GM21515 (cell line): ENCODE measurements around the gene IQCH.
"Not testable (repeated sequence)": the region's sequence is repeated elsewhere in the genome, so short reads cannot be mapped to it uniquely, and the experiment has no call there.

ENCODE experiments used
- ATAC-seq: cut with Tn5 transposase; IDR thresholded peaks from one replicate; pipeline ENCODE4 v1.9.1; 2021; ENCODE audit not compliant: unreplicated experiment

IQCH gene

DNA sequence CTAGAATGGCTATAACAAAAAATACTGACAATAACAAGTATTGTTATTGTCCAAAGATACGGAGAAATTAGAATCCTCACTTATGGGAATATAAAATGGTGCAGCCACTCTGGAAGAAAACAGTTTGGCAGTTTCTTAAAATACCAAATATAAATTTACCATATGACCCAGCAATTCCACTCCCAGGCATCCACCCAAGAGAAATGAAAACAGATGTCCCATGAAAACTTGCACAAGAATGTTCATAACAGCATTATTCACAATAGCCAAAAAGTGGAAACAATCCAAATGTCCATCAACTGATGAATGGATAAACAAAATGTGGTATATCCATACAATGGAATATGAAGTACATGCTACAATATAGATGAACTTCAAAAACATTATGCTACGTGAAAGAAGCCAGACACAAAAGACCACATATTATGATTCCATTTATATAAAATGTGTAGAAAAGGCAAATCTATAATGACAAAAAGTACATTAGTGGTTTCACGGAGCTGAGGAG, 9.6 kb upstream of the IQCH start:
- no peak for ATAC-seq

GRCh38 chr15:67246606-67247005, 8.0 kb upstream of the IQCH start:
- not testable (repeated sequence) for ATAC-seq

DNA sequence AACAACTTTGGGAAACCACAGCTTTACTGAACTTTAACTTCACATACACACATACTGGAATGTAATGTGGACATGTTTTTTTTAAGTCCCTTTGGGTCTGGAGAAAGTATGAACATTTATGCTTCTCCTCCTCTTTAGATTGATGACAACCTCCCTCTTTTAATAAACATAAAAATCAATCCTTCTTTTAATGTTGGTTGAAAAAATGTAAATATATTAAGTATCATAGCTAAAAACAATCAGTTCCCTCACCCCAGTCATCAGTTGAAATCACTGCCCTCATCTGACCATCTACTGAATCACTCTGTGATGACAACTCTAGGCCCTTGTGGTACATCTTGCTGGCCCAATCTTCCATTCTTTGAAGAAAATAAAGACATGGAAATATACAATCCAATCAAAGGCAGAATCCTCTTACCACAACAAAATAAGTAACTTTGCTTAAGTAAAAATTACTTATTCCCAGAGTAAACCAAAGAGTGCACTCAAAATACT, 6.5 kb upstream of the IQCH start:
- no peak for ATAC-seq

GRCh38 chr15:67249830-67250229, 4.8 kb upstream of the IQCH start:
- ATAC-seq = no peak

GRCh38 chr15:67251318-67251717, 3.3 kb upstream of the IQCH start:
- ATAC-seq = no peak

- no peak for ATAC-seq
These were observed 1.5 kb upstream of the IQCH start for GRCh38 chr15:67253101-67253500.

DNA sequence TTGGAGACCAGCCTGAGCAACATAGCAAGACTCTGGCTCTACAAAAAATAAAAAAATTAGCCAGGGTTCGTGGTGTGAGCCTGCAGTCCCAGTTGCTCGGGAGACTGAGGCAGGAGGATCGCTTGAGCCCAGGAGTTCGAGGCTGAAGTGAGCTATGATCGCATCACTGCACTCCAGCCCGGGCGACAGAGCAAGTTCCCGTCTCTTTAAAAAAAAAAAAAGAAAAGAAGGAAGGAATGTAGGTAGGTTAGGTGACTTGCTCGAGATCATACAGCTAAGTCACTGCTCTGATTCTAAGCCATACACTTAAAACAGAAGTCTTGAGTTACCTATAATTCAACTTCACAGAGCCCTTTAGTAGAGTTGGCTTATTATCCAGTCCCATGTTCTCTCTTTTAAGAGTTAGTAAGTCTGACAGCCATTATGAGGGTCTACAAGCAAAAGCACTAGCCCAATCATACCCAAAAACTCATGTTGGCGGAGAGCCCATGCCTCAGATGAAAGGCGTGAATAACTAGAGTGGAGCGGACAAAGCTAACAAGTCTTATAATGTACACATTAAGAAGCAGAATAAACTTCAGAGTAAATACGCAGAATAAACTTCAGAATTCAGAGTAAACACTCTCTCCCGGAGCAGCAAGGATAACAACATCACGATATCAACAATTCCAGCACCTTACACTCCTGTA, 893 bp upstream of the IQCH start:
- ATAC-seq = no peak

DNA sequence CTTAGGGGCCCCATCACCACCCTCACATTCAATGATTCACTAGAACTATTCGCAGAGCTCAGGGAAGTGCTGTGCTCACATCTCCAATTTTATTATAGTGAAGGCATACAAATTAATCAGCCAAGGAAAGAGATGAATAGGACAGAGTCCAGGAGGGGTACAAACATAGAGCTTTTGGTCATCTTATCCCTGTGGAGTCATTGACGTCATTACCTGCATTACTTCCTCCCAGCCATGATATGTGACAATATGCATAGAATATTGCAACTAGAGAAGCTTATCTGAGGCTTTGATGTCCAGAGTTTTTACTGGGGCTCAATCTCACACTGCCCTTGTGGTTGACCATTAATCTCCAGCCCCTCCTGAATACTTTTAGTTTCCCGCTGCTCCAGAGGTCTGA, 1.5 kb downstream of the IQCH start:
- ATAC-seq = no peak

DNA sequence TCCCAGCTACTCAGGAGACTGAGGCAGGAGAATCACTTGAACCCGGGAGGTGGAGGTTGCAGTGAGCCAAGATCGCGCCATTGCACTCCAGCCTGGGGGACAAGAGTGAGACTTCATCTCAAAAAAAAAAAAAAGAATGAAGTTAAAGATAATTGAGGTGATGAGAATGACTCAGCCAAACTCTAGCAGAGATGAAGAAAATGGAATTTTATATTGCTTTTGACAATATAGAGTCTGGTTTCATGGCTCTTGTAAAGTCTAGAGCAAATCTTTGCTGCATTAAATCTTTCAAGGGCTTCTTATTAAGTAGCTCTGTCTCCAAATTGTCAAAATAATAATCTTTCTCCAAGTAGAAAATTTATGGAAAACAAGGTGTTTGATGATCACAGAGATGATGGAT, 3.8 kb downstream of the IQCH start:
- ATAC-seq = not testable (repeated sequence)

DNA sequence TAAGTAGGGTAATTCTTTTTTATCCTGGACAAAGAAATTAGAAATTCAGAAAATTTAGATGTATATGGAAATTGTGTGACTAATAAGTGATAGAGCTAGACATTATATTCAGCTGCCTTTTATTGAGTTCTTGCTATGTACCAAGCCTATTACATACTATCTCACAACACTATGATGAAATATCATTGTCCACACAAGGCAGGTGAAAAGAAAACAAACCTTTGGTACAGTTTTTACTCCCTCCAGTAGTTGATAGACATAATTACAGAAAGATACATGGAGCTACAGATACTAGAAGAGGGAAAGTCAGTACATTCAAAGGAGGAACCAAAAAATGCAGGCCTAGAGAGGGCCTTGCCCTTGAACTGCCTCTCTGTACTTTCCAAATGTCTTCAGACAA, 4.8 kb downstream of the IQCH start:
- ATAC-seq = no peak

- ATAC-seq = no peak
These were observed 5.2 kb downstream of the IQCH start for GRCh38 chr15:67259806-67260205.

DNA sequence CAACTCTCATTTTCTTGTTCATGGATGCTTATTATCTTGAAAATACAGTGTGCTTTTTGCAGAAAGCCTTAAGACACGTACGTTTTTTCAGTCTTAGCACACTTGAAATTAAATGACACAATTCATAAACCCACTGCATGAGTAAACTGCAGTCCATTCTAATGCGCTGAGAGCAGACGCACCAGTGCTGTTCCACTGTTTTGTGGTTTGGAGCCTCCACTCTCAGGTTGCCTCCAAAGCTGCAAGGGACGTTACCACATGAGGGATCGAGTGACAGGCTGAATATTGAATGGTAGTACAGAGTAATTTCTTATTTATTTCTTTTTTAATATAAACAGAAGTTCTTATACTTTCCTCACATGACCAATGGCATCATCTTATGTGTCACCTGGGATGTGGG, 12.3 kb downstream of the IQCH start:
- ATAC-seq = no peak

- no peak for ATAC-seq
These were observed 12.9 kb downstream of the IQCH start for GRCh38 chr15:67267440-67267839.

GRCh38 chr15:67267951-67268941, 13.7 kb downstream of the IQCH start:
- ATAC-seq = no peak

DNA sequence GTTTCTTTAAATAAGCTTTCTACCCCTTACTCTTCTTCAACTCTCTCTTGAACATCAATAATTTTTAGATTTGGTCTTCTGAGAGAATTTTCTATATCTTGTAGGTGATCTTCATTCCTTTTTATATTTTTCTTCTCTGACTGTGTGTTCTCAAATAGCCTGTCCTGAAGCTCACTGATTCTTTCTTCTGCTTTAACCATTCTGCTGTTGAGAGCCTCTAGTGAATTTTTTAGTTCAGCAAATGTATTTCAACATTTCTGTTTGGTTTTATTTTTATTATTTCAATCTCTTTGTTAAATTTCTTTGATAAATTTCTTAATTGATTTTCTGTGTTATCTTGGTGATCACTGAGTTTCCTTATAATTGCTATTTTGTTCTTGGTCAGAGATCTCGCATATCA, 19.6 kb downstream of the IQCH start:
- ATAC-seq = no peak

DNA sequence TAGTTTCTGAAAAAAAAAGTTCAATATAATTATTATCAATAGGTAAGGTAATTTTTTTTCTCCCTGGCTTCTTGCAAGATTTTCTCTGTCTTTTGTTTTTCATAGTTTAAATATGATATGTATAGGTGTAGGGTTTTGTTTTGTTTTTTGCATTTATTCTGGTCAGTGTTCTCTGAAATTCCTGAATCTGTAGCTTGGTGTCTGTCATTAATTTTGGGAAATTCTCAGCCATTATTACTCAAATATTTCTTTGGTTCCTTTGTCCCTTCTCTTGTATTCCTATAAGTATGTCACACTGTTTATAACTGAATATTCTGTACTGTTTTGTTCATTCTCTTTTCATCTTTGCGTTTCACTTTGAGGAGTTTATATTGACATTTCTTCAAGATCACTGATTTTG, 22.1 kb downstream of the IQCH start:
- ATAC-seq = no peak

GRCh38 chr15:67280217-67280616, 25.6 kb downstream of the IQCH start:
- no peak for ATAC-seq

DNA sequence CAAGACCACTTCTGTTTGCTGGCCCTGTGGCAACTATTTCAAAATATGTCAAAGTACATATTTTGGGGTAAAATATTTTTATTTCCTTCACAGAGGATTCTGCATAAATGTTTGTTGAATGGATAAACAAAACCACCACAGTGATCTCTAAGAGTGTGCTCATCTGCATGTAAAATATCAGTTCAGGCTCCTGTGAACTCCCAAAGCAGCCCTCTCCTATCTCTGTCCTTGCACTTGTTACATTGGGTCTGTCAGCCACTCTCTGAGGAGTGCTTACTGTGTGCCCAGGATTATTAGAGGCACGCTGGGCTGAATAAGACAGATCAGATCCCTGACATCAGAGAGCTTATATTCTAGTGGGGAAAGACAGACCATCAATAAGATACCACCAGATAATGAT, 27.1 kb downstream of the IQCH start:
- no peak for ATAC-seq

DNA sequence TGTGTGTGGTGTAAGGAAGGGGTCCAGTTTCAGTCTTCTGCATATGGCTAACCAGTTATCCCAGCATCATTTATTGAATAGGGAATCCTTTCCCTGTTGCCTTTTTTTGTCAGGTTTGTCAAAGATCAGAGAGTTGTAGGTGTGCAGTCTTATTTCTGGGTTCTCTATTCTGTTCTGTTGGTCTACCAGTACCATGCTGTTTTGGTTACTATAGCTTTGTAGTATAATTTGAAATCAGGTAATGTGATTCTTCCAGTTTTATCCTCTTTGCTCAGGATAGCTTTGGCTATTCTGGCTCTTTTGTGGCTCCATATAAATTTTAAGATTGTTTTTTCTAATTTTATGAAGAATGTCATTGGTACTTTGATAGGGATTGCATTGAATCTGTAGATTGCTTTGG, 31.0 kb downstream of the IQCH start:
- not testable (repeated sequence) for ATAC-seq

DNA sequence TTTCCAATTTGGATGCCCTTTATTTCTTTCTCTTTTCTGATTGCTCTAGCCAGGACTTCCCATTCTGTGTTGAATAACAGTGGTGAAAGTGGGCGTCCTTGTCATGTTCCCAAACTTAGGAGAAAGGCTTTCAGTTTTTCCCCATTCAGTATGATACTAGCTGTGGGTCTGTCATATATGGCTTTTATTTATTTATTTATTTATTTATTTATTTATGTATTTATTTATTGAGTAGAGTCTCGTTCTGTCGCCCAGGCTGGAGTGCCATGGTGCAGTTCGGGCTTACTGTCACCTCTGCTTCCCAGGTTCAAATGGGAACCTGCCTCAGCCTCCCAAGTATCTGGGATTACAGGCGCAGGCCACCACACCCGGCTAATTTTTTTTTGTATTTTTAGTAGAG, 31.8 kb downstream of the IQCH start:
- ATAC-seq = not testable (repeated sequence)

DNA sequence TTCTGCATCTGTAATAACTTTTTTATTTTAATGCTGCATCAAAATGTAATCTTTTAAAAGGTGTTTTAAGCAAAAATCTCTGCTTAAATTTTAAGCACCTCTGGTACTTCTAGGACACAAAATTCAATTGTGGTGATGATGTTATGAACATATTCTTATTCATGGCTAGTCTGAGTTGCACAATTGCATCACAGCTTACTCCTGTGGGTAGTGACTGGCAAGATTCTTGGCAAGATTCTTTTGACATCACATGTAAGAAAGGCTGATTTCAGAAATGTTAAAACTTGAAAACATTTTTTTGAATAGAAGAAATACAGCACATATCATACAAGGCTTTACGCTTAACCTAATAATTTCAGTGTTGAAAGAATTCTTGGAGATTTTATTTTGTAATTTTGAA, 35.7 kb downstream of the IQCH start:
- no peak for ATAC-seq

DNA sequence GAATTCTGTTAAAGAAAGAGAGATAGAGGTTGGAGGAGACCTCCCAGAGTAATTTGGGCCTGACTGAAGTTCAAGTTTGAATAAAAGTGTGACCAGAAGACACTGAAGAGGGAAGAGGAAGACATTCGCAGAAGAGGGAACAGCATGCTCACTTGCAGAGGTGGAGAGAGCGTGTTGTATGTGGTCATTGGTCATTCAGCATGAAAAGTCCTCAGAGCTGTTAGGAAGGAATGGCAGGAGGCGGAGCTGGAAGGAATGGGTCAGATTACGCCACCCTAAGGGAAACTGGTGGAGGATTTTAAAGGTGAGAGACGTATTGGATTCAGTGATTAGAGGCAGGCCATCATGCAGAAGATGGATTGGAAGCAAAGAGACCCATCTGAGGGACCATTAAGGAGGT, 41.6 kb downstream of the IQCH start:
- ATAC-seq = no peak
